Hepatocyte (in vitro differentiated cells): ENCODE measurements around the gene RAPGEF5. TPM values are rescaled to one million over a fixed set of nuclear protein-coding genes. Genes with fewer than 3 reads are reported as not detected.

Experiments
- DNase-seq: peaks from one replicate; pipeline ENCODE4 v3.0.0-alpha.2; 2016; ENCODE audit warnings: low spot score
- H2AFZ ChIP-seq: fragments of 200-600 bp; sonication (generic); 2 replicates; pipeline ENCODE4 v1.6.0; 2016; ENCODE audit warnings: antibody characterized with exemption, mild to moderate bottlenecking
- H3K27ac ChIP-seq: fragments of 200-600 bp; sonication (generic); 2 replicates; pipeline ENCODE4 v1.5.1; 2016; ENCODE audit warnings: mild to moderate bottlenecking
- H3K27me3 ChIP-seq: fragments of 200-600 bp; sonication (generic); 2 replicates; pipeline ENCODE4 v1.6.1; 2016
- H3K36me3 ChIP-seq: fragments of 200-600 bp; sonication (generic); replicated peaks from 2 replicates; pipeline ENCODE4 v1.5.1; 2016; ENCODE audit warnings: low read depth; ENCODE audit not compliant: insufficient read depth
- H3K4me1 ChIP-seq: fragments of 200-600 bp; sonication (generic); 2 replicates; pipeline ENCODE4 v1.5.1; 2016; ENCODE audit warnings: mild to moderate bottlenecking, moderate library complexity; ENCODE audit not compliant: insufficient read depth
- H3K4me2 ChIP-seq: fragments of 200-600 bp; sonication (generic); 2 replicates; pipeline ENCODE4 v1.6.0; 2016
- H3K4me3 ChIP-seq: fragments of 200-600 bp; sonication (generic); 2 replicates; pipeline ENCODE4 v1.5.1; 2016; ENCODE audit warnings: mild to moderate bottlenecking
- H3K79me2 ChIP-seq: fragments of 200-600 bp; sonication (generic); 2 replicates; pipeline ENCODE4 v1.6.0; 2017; ENCODE audit warnings: mild to moderate bottlenecking
- H3K9me2 ChIP-seq: fragments of 200-600 bp; sonication (generic); replicated peaks from 2 replicates; pipeline ENCODE4 v1.6.0; 2017; ENCODE audit warnings: mild to moderate bottlenecking; ENCODE audit not compliant: insufficient read depth
- H3K9me3 ChIP-seq: fragments of 200-600 bp; sonication (generic); 2 replicates; pipeline ENCODE4 v1.5.1; 2016; ENCODE audit warnings: low read depth, mild to moderate bottlenecking
- H4K20me1 ChIP-seq: fragments of 200-600 bp; sonication (generic); 2 replicates; pipeline ENCODE4 v1.6.0; 2016; ENCODE audit warnings: mild to moderate bottlenecking; ENCODE audit not compliant: insufficient read depth, poor library complexity, severe bottlenecking
- CTCF ChIP-seq: fragments of 200-600 bp; sonication (generic); IDR thresholded peaks from 2 replicates; pipeline ENCODE4 v1.5.1; 2016; ENCODE audit warnings: antibody characterized with exemption, mild to moderate bottlenecking; ENCODE audit not compliant: poor library complexity
- EZH2 ChIP-seq: fragments of 200-600 bp; sonication (generic); IDR thresholded peaks from 2 replicates; pipeline ENCODE4 v1.6.1; 2016; ENCODE audit warnings: antibody characterized with exemption, mild to moderate bottlenecking, borderline replicate concordance
- EZH2phosphoT487 ChIP-seq: fragments of 200-600 bp; sonication (generic); IDR thresholded peaks from one replicate; pipeline ENCODE4 v1.6.1; 2018; ENCODE audit warnings: antibody characterized with exemption, mild to moderate bottlenecking, low read depth, moderate library complexity; ENCODE audit not compliant: unreplicated experiment, severe bottlenecking
- WGBS: methylation state at CpG from one replicate; pipeline ENCODE4 v1.1.6; 2016; ENCODE audit warnings: low lambda C conversion rate; ENCODE audit errors: missing lambda C conversion rate; 5-methylcytosine and 5-hydroxymethylcytosine counted together
- polyA plus RNA-seq: library from polyadenylated mRNA; unstranded; fragments of >200 nt; fragmentation: Nextera tagmentation; extraction: Ambion mirVana; gene quantifications from 2 replicates; pipeline ENCODE4 v1.2.1, GENCODE V29; 2016
- total RNA-seq: library from RNA; depleted of rRNA; stranded (reverse); fragments of >200 nt; gene quantifications from 2 replicates; pipeline ENCODE4 v1.2.3, GENCODE V29; 2014

Gene RAPGEF5
- total and polyA plus RNA-seq, 2 experiments from 2014 or later: 5.2 to 14.5 TPM

- no peaks in the 10 kb centered on the region for H3K36me3 ChIP-seq
- TF ChIP-seq EZH2: no peak
- no peak for TF ChIP-seq CTCF
- no peak for TF ChIP-seq EZH2phosphoT487
- DNase-seq: no peak
- H3K4me3 ChIP-seq: no peak overlapping the region
- no peaks in the 10 kb centered on the region for H3K4me1 ChIP-seq
- H3K9me2 ChIP-seq: no peaks in the 10 kb centered on the region
- 90% methylated on average over 6 of the region's 6 CpGs for WGBS
- H3K79me2 ChIP-seq: no peaks in the 10 kb centered on the region
- H3K4me2 ChIP-seq: no peak overlapping the region
- no peaks in the 10 kb centered on the region for H3K9me3 ChIP-seq
- no peak overlapping the region for H3K27ac ChIP-seq
- no peak overlapping the region for H2AFZ ChIP-seq
- H4K20me1 ChIP-seq: no peaks in the 10 kb centered on the region
- H3K27me3 ChIP-seq: no peaks in the 10 kb centered on the region
Observed at GRCh38 chr7:22187691-22188348, 169.1 kb downstream of the RAPGEF5 start.

GRCh38 chr7:22185559-22185958, 171.4 kb downstream of the RAPGEF5 start:
- 90% methylated on average over 1 of the region's 1 CpG for WGBS

GRCh38 chr7:22184549-22185199, 172.3 kb downstream of the RAPGEF5 start:
- H3K9me2 ChIP-seq: no peaks in the 10 kb centered on the region
- H3K27ac ChIP-seq: no peak overlapping the region
- no peaks in the 10 kb centered on the region for H3K79me2 ChIP-seq
- no peak for TF ChIP-seq EZH2phosphoT487
- TF ChIP-seq EZH2: no peak
- no peak for TF ChIP-seq CTCF
- no peak overlapping the region for H2AFZ ChIP-seq
- H3K9me3 ChIP-seq: no peaks in the 10 kb centered on the region
- no peaks in the 10 kb centered on the region for H3K36me3 ChIP-seq
- no peak overlapping the region for H3K4me2 ChIP-seq
- 85% methylated on average over 5 of the region's 5 CpGs for whole genome bisulfite sequencing
- H3K4me1 ChIP-seq: no peaks in the 10 kb centered on the region
- no peaks in the 10 kb centered on the region for H3K27me3 ChIP-seq
- H4K20me1 ChIP-seq: no peaks in the 10 kb centered on the region
- H3K4me3 ChIP-seq: no peak overlapping the region
- no peak for DNase-seq

More at GRCh38 chr7:22185559-22185958, 171.4 kb downstream of the RAPGEF5 start:
- Histone ChIP-seq H3K9me3 (no peaks in the 10 kb centered on the region), H3K4me3 (no peak overlapping the region), H3K36me3 (no peaks in the 10 kb centered on the region), H3K27ac (no peak overlapping the region), H4K20me1 (no peaks in the 10 kb centered on the region), H3K4me1 (no peaks in the 10 kb centered on the region), H3K9me2 (no peaks in the 10 kb centered on the region), H2AFZ (no peak overlapping the region), H3K27me3 (no peaks in the 10 kb centered on the region), H3K79me2 (no peaks in the 10 kb centered on the region), H3K4me2 (no peak overlapping the region)
- DNase-seq: no peak
- no peak for TF ChIP-seq CTCF
- TF ChIP-seq EZH2phosphoT487: no peak
- TF ChIP-seq EZH2: no peak
